HFFc6 (cell line): ENCODE measurements around the gene FGFR3. TPM values are rescaled to one million over a fixed set of nuclear protein-coding genes. Genes with fewer than 3 reads are reported as not detected.

Experiments used
- DNase-seq: peaks from one replicate; pipeline ENCODE4 v3.0.0-alpha.2; 2018
- H3K27ac Mint-ChIP-seq: 2 replicates; pipeline ENCODE4 v1.8.0; 2020; ENCODE audit warnings: mild to moderate bottlenecking, mixed read lengths
- H3K27me3 Mint-ChIP-seq: 2 replicates; pipeline ENCODE4 v1.8.0; 2021; ENCODE audit warnings: mild to moderate bottlenecking, moderate library complexity, mixed read lengths; ENCODE audit not compliant: insufficient read depth
- H3K36me3 Mint-ChIP-seq: 2 replicates; pipeline ENCODE4 v1.8.0; 2021; ENCODE audit warnings: low read depth, mixed read lengths
- H3K4me1 Mint-ChIP-seq: 2 replicates; pipeline ENCODE4 v1.8.0; 2020; ENCODE audit warnings: low read depth, mixed read lengths
- H3K4me3 Mint-ChIP-seq: 2 replicates; pipeline ENCODE4 v1.8.0; 2020; ENCODE audit warnings: mild to moderate bottlenecking, moderate library complexity, mixed read lengths
- H3K9me3 Mint-ChIP-seq: 2 replicates; pipeline ENCODE4 v1.8.0; 2020; ENCODE audit warnings: mild to moderate bottlenecking, mixed read lengths
- total RNA-seq, 6 experiments: library from RNA; stranded (reverse); fragmentation: NEBNext Ultra II Directional; extraction: Animal tissue kit (Norgen Biotek cat#: 25700); gene quantifications; 2 replicates in 1 of 6; 3 replicates in 5 of 6; pipeline ENCODE4 v1.2.3, GENCODE V29; 2021
- TF ChIP-seq, protein P1 (sequence below): fragments of 200-600 bp; sonication (generic); IDR thresholded peaks from 2 replicates; pipeline ENCODE4 v1.5.0; 2021; ENCODE audit warnings: antibody characterized with exemption, mild to moderate bottlenecking

The FGFR3 gene
- total RNA-seq, 6 experiments from 2014 or later, result 0.59 to 1.6 (median 0.75) TPM

DNA sequence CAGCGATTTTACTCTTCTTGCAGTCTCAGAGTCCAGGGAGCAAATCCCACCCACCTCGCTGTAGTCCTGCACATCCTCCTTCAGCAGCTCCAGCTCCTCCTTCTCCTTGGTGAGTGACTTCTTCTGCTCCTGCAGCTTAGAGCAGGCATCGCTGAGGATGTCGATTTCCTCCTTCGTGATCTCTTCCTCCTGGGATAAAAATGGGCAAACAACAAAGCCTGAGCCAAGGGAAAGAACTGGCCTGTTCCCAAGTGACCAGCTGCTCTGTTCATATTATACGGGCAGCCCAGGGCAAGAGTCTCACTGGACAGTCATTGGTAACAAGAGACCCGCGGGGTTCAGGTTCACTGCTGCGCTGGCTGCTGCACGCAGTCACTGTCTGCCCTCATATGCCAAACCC is 26.2 kb downstream of the FGFR3 start:
- Mint-ChIP-seq H3K27ac (no peak overlapping the region), H3K27me3 (peaks cover 2% of the 10 kb centered on the region; the same call in 1 of the 2 replicates), H3K36me3 (peaks cover 16% of the 10 kb centered on the region), H3K9me3 (no peaks in the 10 kb centered on the region), H3K4me3 (no peak overlapping the region), H3K4me1 (no peaks in the 10 kb centered on the region)
- TF ChIP-seq, protein P1, sequence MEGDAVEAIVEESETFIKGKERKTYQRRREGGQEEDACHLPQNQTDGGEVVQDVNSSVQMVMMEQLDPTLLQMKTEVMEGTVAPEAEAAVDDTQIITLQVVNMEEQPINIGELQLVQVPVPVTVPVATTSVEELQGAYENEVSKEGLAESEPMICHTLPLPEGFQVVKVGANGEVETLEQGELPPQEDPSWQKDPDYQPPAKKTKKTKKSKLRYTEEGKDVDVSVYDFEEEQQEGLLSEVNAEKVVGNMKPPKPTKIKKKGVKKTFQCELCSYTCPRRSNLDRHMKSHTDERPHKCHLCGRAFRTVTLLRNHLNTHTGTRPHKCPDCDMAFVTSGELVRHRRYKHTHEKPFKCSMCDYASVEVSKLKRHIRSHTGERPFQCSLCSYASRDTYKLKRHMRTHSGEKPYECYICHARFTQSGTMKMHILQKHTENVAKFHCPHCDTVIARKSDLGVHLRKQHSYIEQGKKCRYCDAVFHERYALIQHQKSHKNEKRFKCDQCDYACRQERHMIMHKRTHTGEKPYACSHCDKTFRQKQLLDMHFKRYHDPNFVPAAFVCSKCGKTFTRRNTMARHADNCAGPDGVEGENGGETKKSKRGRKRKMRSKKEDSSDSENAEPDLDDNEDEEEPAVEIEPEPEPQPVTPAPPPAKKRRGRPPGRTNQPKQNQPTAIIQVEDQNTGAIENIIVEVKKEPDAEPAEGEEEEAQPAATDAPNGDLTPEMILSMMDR, result no peak
- DNase-seq, result no peak

DNA sequence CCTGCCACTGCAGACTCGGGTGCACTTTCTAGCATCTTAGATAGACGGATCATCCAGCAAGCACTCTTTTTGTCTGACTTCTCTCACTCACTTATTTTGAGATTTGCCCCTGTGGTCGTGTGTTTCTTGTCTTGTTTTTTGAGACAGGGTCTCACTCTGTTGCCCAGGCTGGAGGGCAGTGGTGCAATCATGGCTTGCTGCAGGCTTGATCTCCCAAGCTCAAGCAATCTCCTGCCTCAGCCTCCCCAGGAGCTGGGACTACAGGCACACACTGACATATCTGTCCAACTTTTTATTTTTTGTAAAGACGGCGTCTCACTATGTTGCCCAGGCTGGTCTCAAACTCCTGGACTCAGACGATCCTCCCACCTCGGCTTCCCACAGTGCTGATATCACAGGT is 26.7 kb downstream of the FGFR3 start:
- Mint-ChIP-seq H3K27me3 (peaks cover 2% of the 10 kb centered on the region; the same call in 1 of the 2 replicates), H3K4me1 (no peaks in the 10 kb centered on the region), H3K27ac (no peak overlapping the region), H3K9me3 (no peaks in the 10 kb centered on the region), H3K36me3 (peaks cover 16% of the 10 kb centered on the region), H3K4me3 (no peak overlapping the region)
- TF ChIP-seq, protein P1, result no peak
- no peak for DNase-seq

DNA sequence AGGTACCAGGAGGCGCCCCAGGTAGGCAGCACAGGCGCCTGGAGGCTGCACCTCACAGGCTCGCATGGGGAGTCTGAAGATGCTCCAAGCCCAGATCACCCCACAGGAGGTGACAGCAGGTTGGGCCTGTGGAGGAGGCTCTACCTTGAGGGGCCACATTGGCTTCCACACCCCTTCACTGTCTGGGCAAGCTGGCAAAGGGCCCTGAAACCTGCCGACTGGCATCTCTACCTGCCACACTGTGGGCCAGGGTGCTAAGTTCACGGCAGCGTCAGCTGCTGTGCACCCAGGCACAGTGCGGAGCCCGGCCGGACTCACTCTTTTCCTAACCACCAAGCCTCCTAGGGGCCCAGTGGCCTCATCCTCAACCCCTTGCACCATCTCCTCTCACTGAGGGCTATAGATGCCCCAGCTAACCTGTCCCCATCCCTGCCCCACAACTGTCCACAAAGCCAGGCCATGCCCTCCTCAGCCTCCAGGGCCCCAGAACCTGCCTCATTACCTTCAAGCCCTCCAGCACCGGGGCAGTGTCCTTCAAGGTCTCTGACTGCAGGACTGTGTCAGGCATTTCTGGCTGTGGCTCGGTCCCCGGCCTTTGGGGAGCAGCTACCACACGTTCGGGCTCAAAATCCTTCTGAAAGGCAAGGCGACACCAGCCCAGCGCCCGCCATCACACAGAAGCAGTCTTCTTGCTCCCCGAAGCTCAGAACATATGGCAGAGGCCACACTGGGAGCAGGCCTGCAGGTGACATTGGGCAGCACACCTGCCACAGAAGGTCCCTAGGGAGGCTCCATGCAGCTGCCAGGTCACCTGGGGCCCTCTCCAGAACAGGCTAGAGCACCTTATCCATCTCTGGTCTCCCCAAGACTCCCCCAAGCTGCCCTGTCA is 28.8 kb downstream of the FGFR3 start:
- peaks cover 11% of the 10 kb centered on the region for H3K36me3 Mint-ChIP-seq
- TF ChIP-seq, protein P1, result no peak
- no peak for DNase-seq
- no peaks in the 10 kb centered on the region for H3K9me3 Mint-ChIP-seq
- no peak overlapping the region for H3K27ac Mint-ChIP-seq
- H3K4me1 Mint-ChIP-seq, result no peaks in the 10 kb centered on the region
- H3K4me3 Mint-ChIP-seq, result no peak overlapping the region
- H3K27me3 Mint-ChIP-seq, result no peaks in the 10 kb centered on the region; the same call in 1 of the 2 replicates

DNA sequence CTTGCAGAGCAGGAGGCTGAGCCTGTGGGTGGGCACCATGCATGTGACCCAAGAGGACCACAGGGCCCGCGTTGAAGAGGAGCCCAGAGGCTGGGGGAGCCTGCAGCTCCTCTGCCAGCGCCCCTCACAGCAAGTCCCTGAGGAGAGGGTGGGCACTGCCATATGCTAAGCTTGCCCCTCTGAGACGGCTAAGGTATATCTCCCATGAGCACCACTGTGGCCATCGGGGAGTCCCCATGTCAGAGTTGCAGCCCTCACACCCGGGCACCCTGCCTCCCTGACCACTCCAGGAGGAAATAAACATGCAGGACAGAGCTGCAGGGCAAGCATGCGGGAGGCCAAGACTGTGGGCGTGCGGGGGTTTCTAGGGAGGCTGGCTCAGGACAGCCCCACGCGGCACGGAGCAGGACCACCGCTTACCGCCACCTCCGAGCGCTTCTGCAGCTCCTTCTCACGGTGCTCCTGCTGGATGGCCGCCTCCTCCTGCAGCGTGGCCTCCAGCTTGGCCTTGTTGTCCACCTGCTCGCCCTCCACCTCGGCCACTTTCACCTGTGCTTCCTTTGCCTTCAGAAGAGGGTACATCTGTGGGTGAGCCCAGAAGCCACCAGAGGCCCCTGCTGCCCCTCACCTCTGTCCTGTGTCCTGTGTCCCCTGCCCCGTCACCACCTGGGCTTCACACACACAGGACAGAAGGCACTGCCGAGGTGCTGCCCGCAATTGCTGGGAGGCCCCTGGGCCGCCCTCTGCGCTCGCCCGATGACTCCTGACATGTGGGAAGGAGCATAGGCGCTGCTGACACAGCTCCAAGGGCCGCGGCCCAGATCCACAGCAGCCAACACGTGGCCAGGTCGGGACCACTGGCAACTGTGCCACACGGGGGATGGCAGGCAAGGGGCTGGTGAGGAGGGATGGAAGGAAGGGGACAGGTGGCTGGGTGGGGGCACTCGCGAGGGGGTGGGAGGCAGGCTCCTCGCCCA is 29.8 kb downstream of the FGFR3 start:
- Mint-ChIP-seq H3K9me3 (no peaks in the 10 kb centered on the region), H3K27ac (no peak overlapping the region), H3K36me3 (peaks cover 11% of the 10 kb centered on the region), H3K27me3 (no peaks in the 10 kb centered on the region; the same call in 1 of the 2 replicates), H3K4me1 (no peaks in the 10 kb centered on the region), H3K4me3 (no peak overlapping the region)
- TF ChIP-seq, protein P1, result no peak
- no peak for DNase-seq

DNA sequence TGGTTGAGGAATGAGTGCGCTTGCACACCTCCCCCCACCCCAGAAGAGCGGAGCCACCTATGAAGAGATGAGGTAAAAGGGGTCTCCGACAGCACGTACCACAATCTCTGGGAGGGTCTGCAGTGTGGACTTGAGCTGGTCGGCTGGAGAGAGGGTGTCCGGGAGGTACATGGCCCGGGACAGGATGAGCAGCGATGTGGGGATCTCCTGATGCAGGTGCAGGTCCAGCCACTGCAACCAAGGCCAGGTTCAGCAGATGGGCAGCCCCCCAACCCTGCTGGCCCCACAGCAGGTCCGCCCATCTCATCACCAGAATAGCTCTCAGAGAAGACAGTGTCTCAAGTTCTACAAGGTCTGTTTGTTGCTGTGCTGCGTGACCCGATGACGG is 30.4 kb downstream of the FGFR3 start:
- Mint-ChIP-seq H3K4me3 (no peak overlapping the region), H3K36me3 (peaks cover 11% of the 10 kb centered on the region), H3K27me3 (no peaks in the 10 kb centered on the region; the same call in 1 of the 2 replicates), H3K27ac (no peak overlapping the region), H3K9me3 (no peaks in the 10 kb centered on the region), H3K4me1 (no peaks in the 10 kb centered on the region)
- no peak for DNase-seq
- TF ChIP-seq, protein P1, result no peak
